HG03378 (cell line): Measurements from ENCODE around the gene MZB1.
A peak's percentile ranks its signal among the peaks of the same experiment; 100 is the strongest.
"Not testable (repeated sequence)": the region's sequence is repeated elsewhere in the genome, so short reads cannot be mapped to it uniquely, and the experiment has no call there.

ENCODE experiments used
- ATAC-seq: cut with Tn5 transposase; IDR thresholded peaks from one replicate; pipeline ENCODE4 v1.9.1; 2021; ENCODE audit warnings: mild to moderate bottlenecking, moderate library complexity; ENCODE audit not compliant: unreplicated experiment

Gene MZB1

DNA sequence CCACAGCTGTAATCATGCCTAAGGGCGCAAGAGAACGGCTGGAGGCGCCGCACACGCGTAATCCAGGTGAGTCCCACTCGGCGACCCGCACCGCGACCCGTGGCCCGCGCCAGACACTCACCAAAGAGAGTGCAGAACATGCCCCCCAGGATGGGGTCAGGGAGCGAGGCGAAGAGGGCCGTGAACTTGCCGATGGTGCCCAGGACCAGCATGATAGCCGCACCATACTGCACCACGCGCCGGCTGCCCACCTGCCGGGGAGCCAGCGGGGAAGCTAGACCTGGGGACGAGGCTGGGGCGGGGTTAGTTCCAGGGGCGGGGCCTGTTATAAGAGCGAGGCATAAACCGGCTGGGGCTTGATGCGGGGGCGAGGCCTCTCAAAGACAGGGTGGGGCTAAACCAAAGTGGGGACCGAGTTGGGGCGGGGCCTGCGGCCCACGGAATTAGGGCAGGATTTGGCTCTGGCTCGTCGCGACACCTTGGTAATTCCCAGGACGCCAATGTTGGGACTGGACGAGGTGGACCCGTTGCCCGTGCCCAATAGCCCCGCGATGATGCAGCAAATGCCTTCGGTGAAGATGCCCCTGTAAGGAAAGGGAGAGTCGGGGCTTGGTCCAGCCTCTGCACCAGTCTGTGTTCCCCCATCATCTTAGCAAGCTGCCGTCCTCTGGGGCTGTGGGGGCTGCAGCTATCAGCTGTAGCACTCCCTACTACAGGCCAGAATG, 11.4 kb downstream of the MZB1 start:
- ATAC-seq: no peak

DNA sequence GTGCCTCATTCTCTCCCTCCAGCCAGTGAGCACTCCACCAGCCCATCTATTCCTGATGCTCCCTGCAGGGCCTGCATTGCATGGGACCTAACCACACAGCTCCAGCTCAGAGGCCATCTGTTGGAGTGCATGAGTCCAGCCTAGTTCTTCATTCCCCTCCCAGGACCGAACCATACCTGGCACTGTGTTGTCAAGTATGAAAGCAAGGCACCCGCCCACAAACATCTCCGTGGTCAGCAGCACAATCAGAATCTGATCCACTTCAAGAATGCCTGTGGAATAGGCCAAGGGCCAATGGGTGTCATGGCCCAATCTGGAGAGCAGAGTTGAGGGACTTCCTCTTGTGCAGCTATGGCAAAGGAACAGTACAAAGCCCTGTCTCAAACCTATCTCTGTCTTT, 12.5 kb downstream of the MZB1 start:
- ATAC-seq: no peak

DNA sequence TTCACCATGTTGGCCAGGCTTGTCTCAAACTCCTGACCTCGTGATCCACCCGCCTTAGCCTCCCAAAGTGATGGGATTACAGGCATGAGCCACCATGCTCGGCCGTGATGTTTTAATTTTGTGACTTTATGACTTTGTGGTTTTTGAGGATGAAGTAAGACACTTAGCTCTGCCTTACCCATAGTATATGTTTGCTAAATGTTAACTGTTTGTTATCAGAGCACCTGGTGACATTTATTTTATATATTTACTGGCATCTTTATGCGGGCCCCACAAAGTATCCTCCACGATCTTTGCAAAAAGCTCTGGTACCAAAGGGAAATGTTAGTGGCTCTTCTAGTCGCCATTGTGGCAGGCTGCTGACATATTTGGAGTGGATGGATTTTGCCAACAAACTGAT, 13.3 kb downstream of the MZB1 start:
- ATAC-seq: no peak

DNA sequence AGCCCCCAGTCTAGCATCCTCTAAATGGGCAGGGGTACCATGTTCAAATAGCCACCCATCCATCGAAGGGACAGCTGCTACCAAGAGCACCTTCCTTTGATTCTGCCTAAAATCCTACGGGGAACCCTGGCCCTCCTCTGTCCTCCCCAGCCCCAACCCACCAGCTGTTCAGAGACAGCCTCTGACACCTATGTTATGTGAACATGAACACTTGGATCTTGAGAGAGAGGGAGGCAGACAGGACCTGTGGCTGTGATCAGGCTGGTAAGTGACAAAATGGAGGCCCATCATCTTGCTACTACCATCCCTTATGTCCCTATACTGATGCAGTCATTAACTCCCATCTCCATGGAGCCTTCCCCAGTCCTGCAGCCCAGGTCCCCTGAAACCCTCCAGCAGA, 14.8 kb downstream of the MZB1 start:
- ATAC-seq: no peak

DNA sequence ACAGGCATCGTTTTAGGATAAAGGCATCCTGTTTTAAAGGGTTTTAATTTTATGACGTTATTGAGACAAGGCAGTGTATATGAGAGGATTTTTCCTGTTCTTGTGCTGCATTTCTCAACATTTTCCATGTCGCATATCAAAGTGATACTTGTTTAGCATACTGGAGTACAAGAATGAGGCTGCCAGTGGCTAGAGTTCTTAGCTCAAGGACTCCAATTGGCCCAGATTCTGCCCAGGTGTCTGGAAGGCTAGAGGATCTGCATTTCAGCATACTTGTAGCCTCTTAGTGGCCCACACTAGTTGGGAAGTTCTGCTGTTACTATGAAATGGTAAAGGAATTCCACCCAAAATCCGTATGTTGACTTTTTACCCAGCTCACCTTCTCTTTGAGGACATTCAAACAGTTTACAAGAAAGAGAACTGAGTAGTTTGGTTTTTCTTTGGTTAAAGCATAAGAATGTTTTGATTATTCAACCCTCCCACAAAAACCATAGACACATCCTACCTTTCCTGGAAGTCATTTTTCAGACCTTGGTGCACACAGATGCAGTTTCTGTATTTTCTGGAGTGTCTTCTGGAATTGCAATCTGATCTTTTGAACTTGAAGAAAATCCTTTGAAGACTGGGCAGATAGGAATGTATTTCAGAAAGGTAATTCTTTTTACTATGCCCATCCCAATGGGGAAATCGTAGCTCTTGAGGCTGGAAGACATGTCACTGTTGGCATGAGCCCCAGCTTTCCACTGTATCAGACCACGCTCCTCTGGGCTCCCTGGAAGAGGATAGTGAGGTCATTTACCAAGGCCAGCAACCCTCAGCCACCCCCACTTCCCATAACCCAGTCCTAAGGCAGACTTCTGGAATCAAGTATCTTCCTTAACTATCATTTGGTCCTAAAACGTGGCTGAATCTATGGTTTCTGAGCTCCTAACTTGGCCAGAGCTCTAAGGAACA, 18.0 kb downstream of the MZB1 start:
- ATAC-seq: no peak

DNA sequence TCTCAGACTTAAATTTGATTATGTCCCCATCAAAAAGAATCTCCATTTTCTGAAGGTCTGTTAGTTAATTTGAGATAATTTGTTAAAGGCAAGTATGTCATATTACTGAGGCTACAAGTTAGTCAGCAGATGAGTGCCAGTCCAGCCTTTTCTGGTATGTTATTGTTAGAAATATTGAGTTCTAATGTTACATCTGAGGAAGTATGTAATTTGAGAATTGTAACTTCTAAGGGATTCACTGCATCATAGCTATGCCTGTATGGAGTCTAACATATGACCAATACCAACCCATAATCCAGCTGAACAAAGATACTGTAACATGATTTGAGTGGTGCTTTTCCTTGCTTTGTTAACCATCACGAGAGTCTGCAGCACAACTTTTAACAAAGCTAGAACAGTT, 20.5 kb downstream of the MZB1 start:
- ATAC-seq: no peak

DNA sequence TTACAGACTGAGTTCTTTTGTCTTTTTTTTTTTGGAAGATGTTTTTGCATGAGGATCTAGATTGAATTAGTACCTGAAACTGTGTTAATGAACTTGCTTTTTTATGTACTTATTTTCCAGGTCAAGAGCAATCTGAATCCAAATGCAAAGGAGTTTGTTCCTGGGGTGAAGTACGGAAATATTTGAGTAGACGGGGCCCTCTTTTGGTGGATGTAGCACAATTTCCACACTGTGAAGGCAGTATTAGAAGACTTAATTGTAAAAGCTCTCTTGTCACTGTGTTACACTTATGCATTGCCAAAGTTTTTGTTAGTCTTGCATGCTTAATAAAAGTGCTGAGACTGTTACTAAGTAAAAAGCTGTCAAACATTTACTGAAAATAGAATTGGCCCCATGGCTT, 21.1 kb downstream of the MZB1 start:
- ATAC-seq: no peak

DNA sequence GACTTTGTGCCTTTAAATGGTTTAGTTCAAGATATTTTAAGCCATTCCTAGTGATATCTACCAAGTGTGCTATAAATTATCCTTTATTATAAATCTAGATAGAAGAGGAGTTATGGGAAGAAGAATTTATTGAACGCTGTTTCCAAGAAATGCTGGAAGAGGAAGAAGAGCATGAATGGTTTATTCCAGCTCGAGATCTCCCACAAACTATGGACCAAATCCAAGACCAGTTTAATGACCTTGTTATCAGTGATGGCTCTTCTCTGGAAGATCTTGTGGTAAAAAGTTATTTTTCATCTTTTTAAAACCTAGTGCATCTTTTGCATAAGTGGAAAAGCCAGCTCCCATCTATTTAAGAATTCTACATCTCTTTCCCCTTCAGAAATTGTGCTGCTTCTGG, 25.2 kb downstream of the MZB1 start:
- no peak for ATAC-seq

DNA sequence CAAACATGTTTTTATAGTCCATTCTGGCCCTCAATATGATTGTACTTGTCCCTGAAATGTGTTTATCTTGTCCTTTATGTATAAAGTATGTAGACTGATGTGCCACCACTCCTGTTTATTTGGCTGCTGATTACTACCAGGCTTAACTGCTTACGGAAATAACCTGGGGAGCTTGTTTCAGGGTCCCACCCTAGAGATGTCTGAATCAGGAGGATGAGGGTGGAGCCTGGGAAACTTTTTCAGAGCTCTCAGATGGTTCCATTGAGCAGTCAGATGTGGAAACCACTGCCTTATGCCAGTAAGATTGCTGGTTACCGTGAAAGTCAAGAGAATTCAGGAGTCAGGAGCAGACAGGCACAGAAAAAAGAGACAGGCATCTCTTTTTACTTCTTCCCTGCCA, 25.8 kb downstream of the MZB1 start:
- no peak for ATAC-seq

DNA sequence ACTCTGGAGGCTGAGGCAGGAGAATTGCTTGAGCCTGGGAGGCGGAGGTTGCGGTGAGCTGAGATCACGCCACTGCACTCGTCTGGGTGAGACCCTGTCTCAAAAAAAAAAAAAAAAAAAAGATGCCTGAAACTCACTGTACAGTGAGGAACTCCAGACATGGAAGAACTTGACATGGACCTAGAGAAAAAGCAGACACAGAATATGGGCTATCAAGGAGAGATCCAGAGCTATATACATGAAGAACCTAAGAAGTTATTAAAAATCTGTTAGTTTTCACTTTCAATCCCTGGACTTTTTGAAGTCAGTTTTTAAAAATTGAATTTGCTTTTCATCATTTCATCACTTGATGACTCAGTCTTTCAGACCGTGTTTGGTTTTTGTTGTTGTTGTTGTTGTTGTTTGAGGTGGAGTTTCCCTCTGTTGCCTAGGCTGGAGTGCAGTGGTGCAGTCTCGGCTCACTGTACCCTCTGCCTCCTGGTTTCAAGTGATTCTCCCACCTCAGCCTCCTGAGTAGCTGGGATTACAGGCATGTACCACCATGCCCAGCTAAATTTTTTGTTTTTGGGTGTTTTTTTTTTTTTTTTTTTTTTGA, 27.8 kb downstream of the MZB1 start:
- no peak for ATAC-seq

DNA sequence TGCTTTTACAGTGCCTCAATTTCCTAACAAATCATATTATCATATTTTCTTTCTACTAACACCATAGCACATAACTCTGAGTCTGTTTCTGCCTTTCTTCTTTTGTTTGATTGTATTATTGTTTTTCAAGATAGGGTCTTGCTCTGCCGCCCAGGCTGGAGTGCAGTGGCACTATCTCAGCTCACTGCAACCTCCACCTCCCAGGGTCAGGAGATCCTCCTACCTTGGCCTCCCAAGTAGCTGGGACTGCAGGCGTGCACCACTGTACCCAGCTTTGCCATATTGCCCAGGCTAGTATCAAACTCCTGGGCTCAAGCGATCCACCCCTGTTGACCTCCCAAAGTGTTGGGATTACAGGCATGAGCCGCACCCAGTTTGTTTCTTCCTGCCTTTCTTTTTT, 29.3 kb downstream of the MZB1 start:
- ATAC-seq: no peak

DNA sequence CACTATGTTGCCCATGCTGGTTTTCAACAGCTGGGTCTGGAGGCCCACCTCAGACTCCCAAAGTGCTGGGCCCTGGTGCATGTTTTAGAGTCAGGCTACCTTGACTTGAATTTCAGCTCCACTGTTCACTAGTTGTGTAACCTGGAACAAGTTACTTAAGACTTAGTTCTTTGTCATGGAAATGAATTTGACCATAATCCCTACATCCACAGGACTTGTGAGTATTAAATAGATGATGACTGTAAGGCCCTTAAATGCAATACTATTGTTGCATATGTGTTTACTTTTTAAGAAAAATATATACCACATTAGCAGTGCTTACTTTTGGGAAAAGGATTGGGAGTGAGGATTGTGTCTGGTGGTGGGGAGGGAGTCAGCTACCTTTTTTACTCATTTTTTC, 31.6 kb downstream of the MZB1 start:
- no peak for ATAC-seq

DNA sequence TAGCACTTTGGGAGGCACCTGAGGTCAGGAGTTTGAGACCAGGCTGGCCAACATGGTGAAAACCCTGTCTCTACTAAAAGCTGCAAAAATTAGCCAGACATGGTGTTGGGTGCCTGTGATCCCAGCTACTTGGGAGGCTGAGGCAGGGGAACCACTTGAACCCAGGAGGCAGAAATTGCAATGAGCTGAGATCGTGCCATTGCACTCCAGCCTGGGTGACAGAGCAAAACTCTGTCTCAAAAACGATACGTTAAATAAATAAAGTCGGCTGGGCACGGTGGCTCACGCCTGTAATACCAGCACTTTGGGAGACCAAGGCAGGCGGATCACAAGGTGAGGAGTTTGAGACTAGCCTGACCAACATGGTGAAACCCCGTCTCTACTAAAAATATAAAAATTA, 33.8 kb downstream of the MZB1 start:
- ATAC-seq: not testable (repeated sequence)

DNA sequence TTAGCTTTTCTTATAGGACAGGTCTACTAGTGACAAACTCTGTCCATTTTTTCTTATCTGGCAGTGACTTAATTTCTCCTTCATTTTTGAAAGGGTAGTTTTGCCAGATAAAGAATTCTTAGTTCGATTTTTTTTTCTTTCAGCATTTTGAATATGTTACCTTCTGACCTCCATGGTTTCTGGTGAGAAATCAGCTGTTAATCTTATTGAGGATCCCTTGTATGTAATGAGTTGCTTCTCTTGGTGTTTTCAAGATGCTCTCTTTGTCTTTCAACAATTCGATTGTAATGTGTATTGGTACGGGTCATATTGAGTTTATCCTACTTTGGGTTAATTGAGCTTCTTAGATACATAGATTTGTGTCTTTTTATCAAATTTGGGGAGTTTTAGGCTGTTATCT, 35.5 kb downstream of the MZB1 start:
- no peak for ATAC-seq

DNA sequence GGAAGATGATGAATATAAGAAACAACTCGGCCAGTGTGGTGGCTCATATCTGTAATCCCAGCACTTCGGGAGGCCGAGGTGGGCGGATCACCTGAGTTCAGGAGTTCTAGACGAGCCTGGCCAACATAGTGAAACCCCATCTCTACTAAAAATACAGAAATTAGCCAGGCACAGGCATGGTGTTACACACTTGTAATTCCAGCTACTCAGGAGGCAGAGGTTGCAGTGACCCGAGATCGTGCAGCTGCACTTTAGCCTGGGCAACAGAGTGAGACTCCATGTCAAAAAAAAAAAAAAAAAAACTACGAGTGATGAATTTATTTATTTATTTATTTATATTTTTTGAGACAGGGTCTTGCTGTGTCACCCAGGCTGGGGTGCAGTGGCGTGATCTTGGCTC, 41.9 kb downstream of the MZB1 start:
- ATAC-seq: not testable (repeated sequence)

DNA sequence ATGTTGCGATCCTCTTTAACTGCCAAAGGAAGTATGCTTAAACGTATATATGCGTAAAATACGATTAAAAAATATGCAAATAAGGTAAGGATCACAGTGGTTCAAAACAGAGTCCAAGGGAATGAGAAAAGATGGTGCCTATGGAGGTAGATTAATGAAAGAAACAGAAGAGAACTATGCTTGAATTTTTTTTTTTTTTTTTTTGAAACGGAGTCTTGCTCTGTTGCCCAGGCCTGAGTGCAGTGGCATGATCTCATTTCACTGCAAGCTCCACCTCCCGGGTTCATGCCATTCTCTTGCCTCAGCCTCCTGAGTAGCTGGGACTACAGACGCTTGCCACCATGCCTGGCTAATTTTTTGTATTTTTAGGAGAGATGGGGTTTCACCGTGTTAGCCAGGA, 44.3 kb downstream of the MZB1 start:
- not testable (repeated sequence) for ATAC-seq

DNA sequence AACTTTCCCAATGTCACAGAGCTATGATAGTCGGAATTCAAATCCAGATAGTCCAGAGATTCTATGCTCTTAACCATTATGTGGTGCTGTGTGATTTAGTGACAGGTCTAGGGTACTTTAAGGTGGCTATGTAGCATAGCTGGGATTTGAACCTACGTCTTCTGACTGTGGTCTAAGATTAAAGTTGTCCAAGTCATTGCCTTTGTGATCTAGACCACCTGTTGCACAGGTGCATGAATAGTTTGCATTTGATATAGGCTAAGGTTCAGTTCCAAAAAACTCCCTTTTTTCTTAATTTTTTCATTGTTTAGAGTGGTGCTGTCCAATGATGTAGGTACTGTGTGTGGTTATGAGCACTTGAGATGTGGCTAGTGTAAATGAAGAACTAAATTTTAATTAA, 45.5 kb downstream of the MZB1 start:
- ATAC-seq: no peak

DNA sequence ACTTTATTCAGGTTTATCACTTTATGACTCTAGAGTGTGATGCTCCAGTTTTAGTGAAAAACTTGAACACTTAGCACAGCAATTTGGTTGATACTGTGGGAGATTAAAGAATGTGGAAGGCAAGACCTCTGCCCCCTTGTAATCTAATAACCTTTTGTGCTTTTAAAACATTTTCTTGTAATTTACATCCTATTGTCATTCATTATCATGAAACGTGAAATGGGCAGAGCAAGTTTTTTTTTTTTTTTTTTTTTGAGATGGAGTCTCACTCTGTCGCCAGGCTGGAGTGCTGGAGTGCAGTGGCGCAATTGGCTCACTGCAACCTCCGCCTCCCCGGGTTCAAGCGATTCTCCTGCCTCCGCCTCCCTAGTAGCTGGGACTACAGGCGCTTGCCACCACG, 46.2 kb downstream of the MZB1 start:
- no peak for ATAC-seq

DNA sequence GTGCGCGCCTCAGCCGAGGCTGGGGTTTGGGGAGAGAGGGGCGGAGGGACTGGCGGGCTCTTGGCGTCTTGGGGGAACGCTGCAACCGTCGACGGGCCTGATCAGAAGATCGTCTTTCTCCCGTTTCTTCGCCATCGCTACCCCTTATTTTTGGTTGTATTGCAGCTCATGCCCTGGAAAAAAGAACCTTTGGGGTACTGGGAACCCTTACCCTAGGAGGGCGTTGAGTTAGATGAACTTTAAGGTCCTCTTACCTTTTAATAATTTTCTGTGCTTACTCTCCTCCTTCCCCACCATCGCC, 47.3 kb downstream of the MZB1 start:
- peak; percentile 15 for ATAC-seq

DNA sequence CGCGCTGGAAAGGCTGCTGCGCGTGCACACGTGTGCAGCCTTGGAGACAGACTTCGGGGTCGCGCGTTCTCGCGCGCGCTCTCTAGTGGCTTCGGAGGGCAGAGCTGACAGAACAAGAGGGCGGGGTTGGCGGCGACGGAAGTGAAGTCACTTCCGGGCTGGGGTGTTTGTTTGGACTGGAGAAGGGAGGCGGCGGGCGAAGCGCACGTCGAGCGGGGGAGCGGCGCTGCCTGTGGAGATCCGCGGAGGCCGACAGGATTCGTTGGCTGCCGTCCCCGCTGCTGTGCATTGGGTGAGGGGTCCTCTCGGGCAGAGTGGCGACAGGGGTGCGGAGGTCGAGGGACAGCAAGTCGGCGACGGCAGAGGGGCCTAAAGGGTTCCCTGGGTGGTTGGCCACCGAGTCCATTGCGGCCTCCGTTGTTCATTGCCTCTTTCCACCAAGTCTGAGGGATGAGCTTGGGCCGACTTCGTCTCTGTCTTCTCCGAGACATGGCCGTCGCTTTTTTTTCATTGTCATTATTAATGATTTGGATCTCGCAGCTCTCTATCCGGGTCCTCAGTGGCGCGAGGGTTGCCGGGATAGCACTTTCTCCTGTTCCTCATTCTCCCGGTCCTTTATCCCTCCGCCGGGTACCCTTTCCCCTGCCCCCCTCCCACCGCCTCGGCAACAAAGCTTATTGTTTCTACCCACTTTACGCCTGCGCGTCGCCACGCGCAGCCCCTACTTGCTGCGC, 47.9 kb downstream of the MZB1 start, which contains the start of gene PAIP2:
Gene PAIP2 (plus strand): TSS at position 166 of the 734 bp plus-strand sequence. CDS start 21,931 bp downstream, outside the sequence.
- ATAC-seq: peak; percentile 81

DNA sequence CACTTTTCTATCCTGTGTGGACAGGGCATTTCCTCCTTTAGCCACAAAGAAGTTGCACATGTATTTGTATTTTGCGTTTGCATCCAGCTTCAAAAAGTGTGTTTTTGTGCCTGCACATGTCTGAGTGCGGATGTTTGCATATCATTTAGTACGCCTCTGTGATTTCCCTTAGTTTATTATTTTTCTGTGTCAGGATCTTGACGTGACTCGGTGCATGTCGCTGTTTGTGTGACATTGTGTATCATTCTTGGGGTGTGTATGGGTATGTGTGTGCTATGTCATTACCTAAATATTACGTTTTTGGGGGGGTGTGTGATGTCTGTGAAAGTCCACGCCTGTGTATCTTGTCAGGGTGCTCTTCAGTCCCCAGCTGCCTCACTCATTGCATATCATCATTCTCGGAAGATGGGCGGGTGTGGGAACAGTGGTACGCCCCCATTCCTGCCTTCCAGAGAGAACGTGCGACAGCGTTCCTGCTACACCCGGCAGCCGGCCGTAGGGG, 48.5 kb downstream of the MZB1 start:
- no peak for ATAC-seq
